Parathyroid adenoma (tissue), 2 donors: ENCODE data around the gene NR1H2.

Source experiments
- H2AFZ ChIP-seq: fragments of 300-600 bp; sonication (generic); one replicate; pipeline ENCODE4 v1.7.0; 2017; ENCODE audit warnings: antibody characterized with exemption, mild to moderate bottlenecking
- H3K27ac ChIP-seq: fragments of 300-600 bp; sonication (generic); one replicate; pipeline ENCODE4 v1.7.0; 2017
- H3K27me3 ChIP-seq: fragments of 300-600 bp; sonication (generic); one replicate; pipeline ENCODE4 v1.7.0; 2017; ENCODE audit warnings: low read length; ENCODE audit not compliant: control insufficient read depth, insufficient read depth
- H3K36me3 ChIP-seq: fragments of 300-600 bp; sonication (generic); one replicate; pipeline ENCODE4 v1.7.0; 2017; ENCODE audit warnings: low read length; ENCODE audit not compliant: control insufficient read depth, insufficient read depth
- H3K4me1 ChIP-seq: fragments of 300-600 bp; sonication (generic); one replicate; pipeline ENCODE4 v1.7.0; 2017; ENCODE audit warnings: control low read depth
- H3K4me2 ChIP-seq: fragments of 300-600 bp; sonication (generic); one replicate; pipeline ENCODE4 v1.7.0; 2017; ENCODE audit warnings: low read length
- H3K4me3 ChIP-seq: fragments of 300-600 bp; sonication (generic); one replicate; pipeline ENCODE4 v1.7.0; 2017; ENCODE audit warnings: low read depth, low read length
- H3K79me2 ChIP-seq: fragments of 300-600 bp; sonication (generic); one replicate; pipeline ENCODE4 v1.7.0; 2017; ENCODE audit warnings: control low read depth
- H3K9ac ChIP-seq: fragments of 300-600 bp; sonication (generic); one replicate; pipeline ENCODE4 v1.7.0; 2017; ENCODE audit warnings: mild to moderate bottlenecking
- H3K9me3 ChIP-seq: fragments of 300-600 bp; sonication (generic); one replicate; pipeline ENCODE4 v1.7.0; 2017; ENCODE audit warnings: low read length; ENCODE audit not compliant: control insufficient read depth
- TF ChIP-seq, protein P1 (sequence below): fragments of 300-600 bp; sonication (generic); IDR thresholded peaks from one replicate; pipeline ENCODE4 v1.7.0; 2017; ENCODE audit warnings: antibody characterized with exemption, mild to moderate bottlenecking
- donor health status: primary hyperparathyroidism.

NR1H2 gene

DNA sequence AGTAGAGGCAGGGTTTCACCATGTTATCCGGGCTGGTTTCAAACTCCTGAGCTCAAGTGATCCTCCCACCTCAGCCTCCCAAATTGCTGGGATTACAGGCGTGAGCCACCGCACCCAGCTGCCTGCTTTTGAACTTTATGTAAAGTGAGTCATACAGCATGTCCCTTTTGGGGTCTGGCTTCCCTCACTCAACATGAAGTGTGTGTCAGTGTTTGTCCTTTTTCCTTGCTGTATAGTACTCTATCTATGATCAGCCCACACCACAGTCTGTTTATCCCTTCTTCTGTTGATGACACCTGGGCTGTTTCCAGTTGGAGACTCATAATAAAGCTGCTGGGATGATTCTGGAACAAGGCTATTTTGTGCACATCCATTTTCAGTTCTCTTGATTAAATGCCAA is 44.6 kb downstream of the NR1H2 start:
- no peaks in the 10 kb centered on the region for H3K4me1 ChIP-seq
- no peak overlapping the region for H3K4me2 ChIP-seq
- no peak overlapping the region for H2AFZ ChIP-seq
- H3K36me3 ChIP-seq = no peaks in the 10 kb centered on the region
- no peak overlapping the region for H3K9ac ChIP-seq
- no peak overlapping the region for H3K4me3 ChIP-seq
- H3K79me2 ChIP-seq = no peaks in the 10 kb centered on the region
- H3K27ac ChIP-seq = no peak overlapping the region
- H3K27me3 ChIP-seq = no peaks in the 10 kb centered on the region
- TF ChIP-seq, protein P1, sequence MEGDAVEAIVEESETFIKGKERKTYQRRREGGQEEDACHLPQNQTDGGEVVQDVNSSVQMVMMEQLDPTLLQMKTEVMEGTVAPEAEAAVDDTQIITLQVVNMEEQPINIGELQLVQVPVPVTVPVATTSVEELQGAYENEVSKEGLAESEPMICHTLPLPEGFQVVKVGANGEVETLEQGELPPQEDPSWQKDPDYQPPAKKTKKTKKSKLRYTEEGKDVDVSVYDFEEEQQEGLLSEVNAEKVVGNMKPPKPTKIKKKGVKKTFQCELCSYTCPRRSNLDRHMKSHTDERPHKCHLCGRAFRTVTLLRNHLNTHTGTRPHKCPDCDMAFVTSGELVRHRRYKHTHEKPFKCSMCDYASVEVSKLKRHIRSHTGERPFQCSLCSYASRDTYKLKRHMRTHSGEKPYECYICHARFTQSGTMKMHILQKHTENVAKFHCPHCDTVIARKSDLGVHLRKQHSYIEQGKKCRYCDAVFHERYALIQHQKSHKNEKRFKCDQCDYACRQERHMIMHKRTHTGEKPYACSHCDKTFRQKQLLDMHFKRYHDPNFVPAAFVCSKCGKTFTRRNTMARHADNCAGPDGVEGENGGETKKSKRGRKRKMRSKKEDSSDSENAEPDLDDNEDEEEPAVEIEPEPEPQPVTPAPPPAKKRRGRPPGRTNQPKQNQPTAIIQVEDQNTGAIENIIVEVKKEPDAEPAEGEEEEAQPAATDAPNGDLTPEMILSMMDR = no peak
- H3K9me3 ChIP-seq = no peaks in the 10 kb centered on the region

DNA sequence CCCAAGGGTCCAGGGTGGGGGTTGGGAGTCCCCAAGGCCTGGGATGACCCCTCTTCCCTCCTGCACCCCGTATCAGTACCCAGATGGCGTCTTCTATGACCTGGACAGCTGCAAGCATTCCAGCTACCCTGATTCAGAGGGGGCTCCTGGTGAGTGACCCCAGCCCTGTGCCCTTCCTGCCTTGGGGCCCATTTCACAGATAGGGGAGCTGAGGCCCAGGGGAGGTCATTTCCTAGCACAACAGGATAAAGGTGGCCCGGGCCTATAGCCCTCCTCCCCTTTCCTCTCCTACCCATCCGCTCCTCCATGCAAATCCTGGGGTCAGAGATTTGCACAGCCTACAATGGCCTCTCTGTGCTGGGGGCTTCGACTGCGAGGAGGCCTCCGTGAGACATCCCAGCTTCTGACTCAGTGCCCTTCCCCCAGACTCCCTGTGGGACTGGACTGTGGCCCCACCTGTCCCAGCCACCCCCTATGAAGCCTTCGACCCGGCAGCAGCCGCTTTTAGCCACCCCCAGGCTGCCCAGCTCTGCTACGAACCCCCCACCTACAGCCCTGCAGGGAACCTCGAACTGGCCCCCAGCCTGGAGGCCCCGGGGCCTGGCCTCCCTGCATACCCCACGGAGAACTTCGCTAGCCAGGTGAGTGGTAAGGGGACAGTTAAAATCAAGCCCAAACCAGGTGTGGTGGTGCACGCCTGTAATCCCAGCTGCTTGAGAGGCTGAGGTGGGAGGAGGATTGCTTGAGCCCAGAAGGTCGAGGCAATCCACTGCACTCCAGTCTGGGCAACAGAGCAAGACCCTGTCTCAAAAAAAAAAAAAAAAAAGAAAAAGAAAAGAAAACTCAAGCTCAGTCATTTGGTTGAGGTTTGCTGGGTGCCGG is 46.4 kb downstream of the NR1H2 start:
- H3K27ac ChIP-seq = no peak overlapping the region
- no peaks in the 10 kb centered on the region for H3K27me3 ChIP-seq
- H3K79me2 ChIP-seq = no peaks in the 10 kb centered on the region
- H3K9me3 ChIP-seq = no peaks in the 10 kb centered on the region
- H3K9ac ChIP-seq = no peak overlapping the region
- TF ChIP-seq, protein P1 = no peak
- H3K4me2 ChIP-seq = no peak overlapping the region
- no peaks in the 10 kb centered on the region for H3K36me3 ChIP-seq
- H2AFZ ChIP-seq = no peak overlapping the region
- H3K4me3 ChIP-seq = no peak overlapping the region
- no peaks in the 10 kb centered on the region for H3K4me1 ChIP-seq

DNA sequence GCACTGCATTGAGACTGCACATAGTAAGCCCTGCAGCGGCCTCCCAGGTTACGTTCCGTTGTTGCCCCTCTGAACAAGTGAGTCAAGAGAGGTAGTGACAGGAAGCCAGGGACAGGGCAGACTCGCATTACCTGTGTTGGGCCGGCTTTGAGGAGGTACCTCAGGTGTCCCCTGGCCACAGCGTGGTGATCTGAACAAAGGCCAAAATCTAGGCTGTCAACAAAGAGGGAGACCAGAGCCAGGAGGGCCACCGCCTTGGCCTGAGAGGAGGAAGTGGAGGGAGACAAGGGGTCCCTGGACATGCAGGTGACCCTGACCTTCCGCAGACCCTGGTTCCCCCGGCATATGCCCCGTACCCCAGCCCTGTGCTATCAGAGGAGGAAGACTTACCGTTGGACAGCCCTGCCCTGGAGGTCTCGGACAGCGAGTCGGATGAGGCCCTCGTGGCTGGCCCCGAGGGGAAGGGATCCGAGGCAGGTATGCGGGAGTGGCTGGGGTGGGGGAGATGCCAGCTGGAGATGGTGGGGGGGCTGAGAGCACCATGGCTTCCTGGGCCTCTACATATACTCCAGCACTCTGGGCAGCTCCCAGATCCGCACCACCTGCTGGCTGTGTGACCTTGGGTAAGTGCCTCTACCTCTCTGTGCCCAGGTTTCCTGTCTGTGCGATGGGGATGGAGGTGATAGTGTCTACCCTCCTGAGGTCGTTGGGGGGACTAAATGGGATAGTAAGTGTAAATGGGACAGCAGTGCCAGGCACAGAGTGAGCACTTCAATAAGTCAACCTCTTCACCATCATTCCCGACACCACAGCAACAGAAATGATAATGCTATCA is 47.2 kb downstream of the NR1H2 start:
- Histone ChIP-seq H3K4me1 (peaks cover 4% of the 10 kb centered on the region), H3K79me2 (no peaks in the 10 kb centered on the region), H3K9ac (no peak overlapping the region), H3K27ac (no peak overlapping the region), H3K9me3 (no peaks in the 10 kb centered on the region), H3K4me2 (no peak overlapping the region), H2AFZ (no peak overlapping the region), H3K27me3 (no peaks in the 10 kb centered on the region), H3K36me3 (no peaks in the 10 kb centered on the region), H3K4me3 (no peak overlapping the region)
- TF ChIP-seq, protein P1 = no peak

DNA sequence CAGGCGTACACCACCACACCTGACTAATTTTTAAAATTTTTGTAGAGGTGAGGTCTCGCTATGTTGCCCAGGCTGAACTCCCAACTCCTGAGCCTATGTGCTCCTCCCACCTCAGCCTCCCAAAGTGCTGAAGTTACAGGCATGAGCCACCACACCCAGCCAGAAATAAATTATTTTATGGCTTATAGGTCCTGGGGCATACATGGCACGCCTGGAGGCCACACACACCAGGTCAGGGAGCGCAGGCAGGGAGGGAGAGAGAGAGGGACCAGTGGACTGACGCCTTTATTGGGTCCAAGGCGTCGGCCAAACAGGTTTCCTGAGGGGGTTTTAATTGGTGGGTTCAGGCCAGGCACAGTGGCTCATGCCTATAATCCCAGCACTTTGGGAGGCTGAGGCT is 49.3 kb downstream of the NR1H2 start:
- Histone ChIP-seq H3K4me2 (no peak overlapping the region), H3K36me3 (no peaks in the 10 kb centered on the region), H2AFZ (no peak overlapping the region), H3K27me3 (no peaks in the 10 kb centered on the region), H3K9me3 (no peaks in the 10 kb centered on the region), H3K27ac (no peak overlapping the region), H3K9ac (no peak overlapping the region), H3K4me1 (peaks cover 4% of the 10 kb centered on the region), H3K79me2 (no peaks in the 10 kb centered on the region), H3K4me3 (no peak overlapping the region)
- TF ChIP-seq, protein P1 = no peak
